Fibroblast of lung (primary cell): ENCODE data around the gene CHM. TPM values are rescaled to one million over a fixed set of nuclear protein-coding genes. Genes with fewer than 3 reads are reported as not detected.

Experiments used
- DNase-seq, 2 donors: peaks; one replicate each; pipeline versions ENCODE4 v3.0.0 to v3.0.0-alpha.2; 2010; ENCODE audit warnings: low read depth in 2 of 2
- H2AFZ ChIP-seq: 2 replicates; pipeline ENCODE4 v1.5.1; 2012; ENCODE audit warnings: low read length, control low read depth, inconsistent platforms
- H3K27ac ChIP-seq: 2 replicates; pipeline ENCODE4 v1.5.1; 2011; ENCODE audit warnings: low read length, control low read depth; ENCODE audit not compliant: insufficient read depth
- H3K27me3 ChIP-seq: 2 replicates; pipeline ENCODE4 v1.5.1; 2011; ENCODE audit warnings: mild to moderate bottlenecking, low read length; ENCODE audit not compliant: control insufficient read depth, insufficient read depth
- H3K36me3 ChIP-seq: 2 replicates; pipeline ENCODE4 v1.5.1; 2011; ENCODE audit warnings: low read length; ENCODE audit not compliant: control insufficient read depth, insufficient read depth
- H3K4me1 ChIP-seq: 2 replicates; pipeline ENCODE4 v1.5.1; 2011; ENCODE audit warnings: low read length; ENCODE audit not compliant: control insufficient read depth, insufficient read depth; ENCODE audit errors: extremely low read depth
- H3K4me2 ChIP-seq: 2 replicates; pipeline ENCODE4 v1.5.1; 2011; ENCODE audit warnings: low read length, control low read depth; ENCODE audit not compliant: insufficient read depth; ENCODE audit errors: extremely low read depth
- H3K4me3 ChIP-seq, 4 experiments: fragments of 200-600 bp in 1 of 4; sonication (generic) in 1 of 4; replicated peaks in 1 of 4; 2 replicates each; pipeline ENCODE4 v1.5.1; 2011 to 2016; ENCODE audit warnings: low read length in 4 of 4, low read depth in 3 of 4, mild to moderate bottlenecking in 3 of 4, control low read depth in 2 of 4, inconsistent platforms in 1 of 4, mixed read lengths in 1 of 4; ENCODE audit not compliant: insufficient read depth in 1 of 4; ENCODE audit errors: control extremely low read depth in 1 of 4
- H3K79me2 ChIP-seq: 2 replicates; pipeline ENCODE4 v1.5.1; 2012; ENCODE audit warnings: mild to moderate bottlenecking, low read length, inconsistent platforms; ENCODE audit not compliant: control insufficient read depth, insufficient read depth
- H3K9ac ChIP-seq: 2 replicates; pipeline ENCODE4 v1.5.1; 2011; ENCODE audit warnings: mild to moderate bottlenecking, low read length, control low read depth; ENCODE audit not compliant: insufficient read depth
- H3K9me3 ChIP-seq: 2 replicates; pipeline ENCODE4 v1.5.1; 2012; ENCODE audit warnings: low read depth, low read length; ENCODE audit not compliant: control insufficient read depth, insufficient read depth
- H4K20me1 ChIP-seq: 2 replicates; pipeline ENCODE4 v1.5.1; 2011; ENCODE audit warnings: low read length; ENCODE audit not compliant: control insufficient read depth, insufficient read depth; ENCODE audit errors: extremely low read depth
- CTCF ChIP-seq, 2 donors: IDR thresholded peaks in 1 of 2; conservative IDR thresholded peaks in 1 of 2; 1 replicate in 1 of 2; 2 replicates in 1 of 2; pipeline ENCODE4 v1.5.1; 2011 to 2012; ENCODE audit warnings: low read length in 2 of 2, control low read depth in 1 of 2, inconsistent platforms in 1 of 2, low read depth in 1 of 2, mild to moderate bottlenecking in 1 of 2
- EZH2 ChIP-seq: IDR thresholded peaks from 2 replicates; pipeline ENCODE4 v1.5.1; 2012; ENCODE audit warnings: low read length, control low read depth, mild to moderate bottlenecking; ENCODE audit errors: missing control alignments
- polyA plus RNA-seq, 2 donors: library from polyadenylated mRNA; depleted of rRNA in 1 of 2; stranded (reverse) in 1 of 2; unstranded in 1 of 2; fragments of >200 nt; gene quantifications; 2 replicates each; pipeline ENCODE4 v1.2.1, GENCODE V29; 2011 to 2012; ENCODE audit warnings: missing spikeins in 1 of 2
- total RNA-seq: library from RNA; depleted of rRNA; stranded (reverse); fragments of >200 nt; gene quantifications from 2 replicates; pipeline ENCODE4 v1.2.1, GENCODE V29; 2014

The CHM gene
- total and polyA plus RNA-seq, 2 donors (not counting 1 experiment from before 2014, with no cell fraction given): 22.4 to 33.4 TPM

- no peak overlapping the region for H2AFZ ChIP-seq
- TF ChIP-seq CTCF (conservative IDR thresholded peaks at IDR 0.05 in 1 of 2, IDR thresholded peaks at IDR 0.05 in 1 of 2; ENCODE audit: low read depth in 1 of 2, low read length in 2 of 2) (no peak), EZH2 (no peak)
- H4K20me1 ChIP-seq: peaks cover 2% of the 10 kb centered on the region
Observed at GRCh38 chrX:85905851-85906250, 141.5 kb downstream of the CHM start.

GRCh38 chrX:85903692-85904471, 143.5 kb downstream of the CHM start:
- no peaks in the 10 kb centered on the region for H3K79me2 ChIP-seq
- H3K4me1 ChIP-seq: no peaks in the 10 kb centered on the region
- H3K4me3 ChIP-seq: no peak overlapping the region
- no peak overlapping the region for H3K9ac ChIP-seq
- H3K36me3 ChIP-seq: no peaks in the 10 kb centered on the region
- no peaks in the 10 kb centered on the region for H3K27me3 ChIP-seq
- no peak for TF ChIP-seq CTCF (conservative IDR thresholded peaks at IDR 0.05 in 1 of 2, IDR thresholded peaks at IDR 0.05 in 1 of 2; ENCODE audit: low read depth in 1 of 2, low read length in 2 of 2)
- no peak for TF ChIP-seq EZH2
- H3K27ac ChIP-seq: no peak overlapping the region
- peaks cover 2% of the 10 kb centered on the region for H4K20me1 ChIP-seq
- peak in 1 of 2 donors; percentile 9 for DNase-seq
- H3K4me2 ChIP-seq: no peak overlapping the region
- no peaks in the 10 kb centered on the region for H3K9me3 ChIP-seq
- no peak overlapping the region for H2AFZ ChIP-seq

More at GRCh38 chrX:85905851-85906250, 141.5 kb downstream of the CHM start:
- Histone ChIP-seq H3K4me3 (no peak overlapping the region), H3K36me3 (no peaks in the 10 kb centered on the region), H3K4me2 (no peak overlapping the region), H3K79me2 (no peaks in the 10 kb centered on the region), H3K9ac (no peak overlapping the region), H3K4me1 (no peaks in the 10 kb centered on the region), H3K27ac (no peak overlapping the region), H3K9me3 (no peaks in the 10 kb centered on the region), H3K27me3 (no peaks in the 10 kb centered on the region)
- no peak for DNase-seq

- no peaks in the 10 kb centered on the region for H3K4me1 ChIP-seq
- H3K27ac ChIP-seq: no peak overlapping the region
- H3K9ac ChIP-seq: no peak overlapping the region
- no peak overlapping the region for H3K4me3 ChIP-seq
- H3K4me2 ChIP-seq: no peak overlapping the region
- H3K36me3 ChIP-seq: peaks cover 1% of the 10 kb centered on the region
- no peaks in the 10 kb centered on the region for H3K27me3 ChIP-seq
- no peak for DNase-seq
- H3K9me3 ChIP-seq: no peaks in the 10 kb centered on the region
- no peak overlapping the region for H2AFZ ChIP-seq
- TF ChIP-seq EZH2 (no peak), CTCF (conservative IDR thresholded peaks at IDR 0.05 in 1 of 2, IDR thresholded peaks at IDR 0.05 in 1 of 2; ENCODE audit: low read depth in 1 of 2, low read length in 2 of 2) (no peak)
- H4K20me1 ChIP-seq: no peaks in the 10 kb centered on the region
- no peaks in the 10 kb centered on the region for H3K79me2 ChIP-seq
Observed at GRCh38 chrX:85897362-85898126, 149.8 kb downstream of the CHM start.
